NK-92 (cell line): ENCODE data around the gene NR3C2.

ENCODE experiments used
- DNase-seq: peaks from one replicate; lab custom pipeline; 2025; ENCODE audit not compliant: unreplicated experiment; lab: John Stamatoyannopoulos, UW

NR3C2 gene

DNA sequence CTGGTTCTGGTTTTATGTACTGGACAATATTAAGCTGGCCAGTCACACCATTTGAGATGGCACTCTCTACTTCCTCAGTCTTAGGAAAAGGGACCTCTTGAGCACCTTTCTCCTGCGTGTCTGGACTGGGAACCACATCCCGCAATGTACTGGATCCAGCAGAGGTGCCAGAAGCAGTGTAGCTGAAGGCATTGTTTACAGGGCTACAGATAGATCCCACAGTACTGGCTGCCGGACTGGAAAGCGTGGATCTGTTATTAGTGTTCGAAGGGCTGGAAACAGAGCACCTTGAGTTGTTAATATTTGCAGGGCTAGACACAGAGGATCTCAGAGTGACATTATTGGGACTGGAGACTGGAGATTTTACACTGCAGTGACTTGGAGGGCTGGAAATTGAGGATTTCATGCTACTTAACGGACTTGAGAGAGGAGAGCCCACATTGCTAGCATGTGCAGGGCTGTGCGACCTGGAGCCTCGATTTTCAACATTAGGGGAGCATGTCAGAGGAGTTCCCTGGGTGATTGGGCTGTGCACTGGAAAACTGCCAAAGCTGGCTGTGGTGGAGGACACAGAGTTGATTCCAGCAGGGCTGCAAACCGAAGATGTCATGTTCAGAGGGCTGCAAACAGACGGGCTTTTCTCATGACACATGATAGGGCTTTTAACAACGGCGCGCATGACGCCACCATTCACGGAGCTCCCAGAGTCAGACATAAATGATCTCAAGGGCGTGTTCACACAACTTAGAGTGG is 6.4 kb downstream of the NR3C2 start:
- DNase-seq = no peak

DNA sequence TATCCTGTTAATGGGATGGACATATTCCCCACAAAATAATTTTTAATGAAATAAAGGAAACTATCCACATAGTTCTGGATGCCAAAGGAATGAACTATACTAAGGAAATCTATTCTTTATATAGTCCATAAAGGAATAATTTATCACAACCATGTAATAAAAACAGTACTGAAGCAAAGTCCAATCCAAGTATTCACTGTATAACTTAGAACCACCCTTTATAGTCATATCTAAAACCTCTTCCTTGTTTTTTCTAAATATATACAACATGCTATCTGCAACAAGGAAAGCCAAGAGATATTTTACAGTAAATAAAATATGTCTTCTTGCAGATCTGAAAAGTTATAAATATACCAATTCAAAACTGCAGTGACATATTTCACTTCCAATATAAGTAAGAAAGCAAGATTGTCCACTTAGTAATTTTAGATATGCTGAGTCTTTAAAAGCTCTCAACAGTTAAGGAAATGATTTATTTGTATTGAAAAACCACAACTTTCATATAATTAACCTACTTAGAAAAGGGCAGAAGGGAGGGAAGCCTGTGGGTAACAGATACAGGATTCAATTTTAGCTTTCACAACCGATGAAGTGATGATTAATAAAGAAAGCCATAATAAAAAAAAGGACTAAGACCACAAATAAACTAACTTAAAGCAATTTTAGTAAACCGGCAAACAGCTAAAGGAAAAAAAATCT is 8.0 kb downstream of the NR3C2 start:
- no peak for DNase-seq

DNA sequence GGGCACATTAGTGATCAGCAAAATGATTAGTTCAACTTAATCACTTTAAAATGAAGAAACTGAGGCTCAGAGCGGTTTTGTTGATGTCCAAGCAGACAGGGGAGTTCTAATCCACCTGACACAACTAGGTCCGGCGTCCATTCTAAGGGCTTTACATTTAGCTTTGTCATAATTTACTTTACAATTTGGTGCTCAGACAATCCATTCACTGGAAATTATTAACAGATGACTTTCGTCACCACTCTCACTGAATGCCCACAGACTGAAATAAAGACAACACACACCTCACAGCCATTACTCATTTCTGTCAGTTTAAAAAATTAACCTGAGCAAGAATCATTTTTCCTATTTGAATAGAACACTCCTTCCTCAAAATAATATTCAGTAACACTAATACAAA is 10.8 kb downstream of the NR3C2 start:
- no peak for DNase-seq

- no peak for DNase-seq
Measured at GRCh38 chr4:148430854-148431253, 11.4 kb downstream of the NR3C2 start.

GRCh38 chr4:148429206-148429605 is 13.0 kb downstream of the NR3C2 start:
- no peak for DNase-seq

DNA sequence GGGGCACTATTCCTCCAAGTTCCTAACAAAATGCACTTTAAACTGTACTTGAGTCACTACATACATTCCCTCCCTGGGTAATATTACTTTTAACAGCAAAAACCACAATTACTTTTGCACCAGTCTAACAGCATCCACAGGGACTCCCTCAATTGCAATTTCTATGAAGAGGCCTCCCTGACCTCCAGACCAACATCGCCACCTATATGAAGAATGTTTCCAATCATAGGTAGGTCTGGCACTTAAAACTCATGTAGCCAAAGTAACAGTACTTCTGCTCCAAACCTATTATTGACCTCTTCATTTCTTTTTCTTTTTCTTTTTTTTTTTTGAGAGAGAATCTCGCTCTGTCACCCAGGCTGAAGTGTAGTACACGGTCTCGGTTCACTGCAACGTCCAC is 15.6 kb downstream of the NR3C2 start:
- DNase-seq = no peak

- no peak for DNase-seq
Measured at GRCh38 chr4:148425327-148426110, 16.7 kb downstream of the NR3C2 start.

- DNase-seq = no peak
Measured at GRCh38 chr4:148420397-148420796, 21.8 kb downstream of the NR3C2 start.

- no peak for DNase-seq
Measured at GRCh38 chr4:148415500-148415899, 26.7 kb downstream of the NR3C2 start.

- no peak for DNase-seq
Measured at GRCh38 chr4:148412460-148412994, 29.7 kb downstream of the NR3C2 start.

DNA sequence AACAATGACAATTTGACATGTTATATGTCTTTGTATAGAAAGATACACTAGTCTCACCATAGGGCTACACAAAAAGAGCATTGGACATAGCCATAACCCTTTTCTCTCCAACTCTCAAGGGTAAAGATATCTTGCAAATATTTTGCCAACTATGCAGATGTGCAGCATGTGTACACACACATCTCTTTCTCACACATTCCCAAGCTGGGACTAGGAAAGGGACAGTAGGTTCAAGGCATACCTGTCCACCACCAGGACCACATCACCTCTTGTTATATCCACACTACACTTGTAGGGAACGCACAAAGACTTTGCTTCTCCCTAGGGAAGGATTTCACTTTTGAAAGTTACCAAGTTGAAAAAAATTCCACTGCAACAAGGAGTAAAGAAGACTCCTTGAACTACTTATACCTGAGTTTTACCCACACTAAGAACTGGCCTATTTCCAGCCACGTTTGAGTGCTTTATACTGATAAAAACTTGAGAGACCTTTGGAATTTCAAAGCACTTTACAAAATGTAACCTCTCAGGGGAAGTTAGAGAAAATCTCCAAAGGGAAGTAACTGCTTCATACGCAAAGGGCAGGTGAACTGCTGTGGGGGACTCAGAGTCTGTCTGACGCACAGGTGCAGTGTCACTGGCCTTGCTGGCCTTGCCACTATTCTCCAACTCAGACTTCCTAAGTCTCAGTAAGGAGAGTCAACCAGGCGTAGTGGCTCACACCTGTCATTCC is 36.9 kb downstream of the NR3C2 start:
- DNase-seq = no peak

GRCh38 chr4:148398988-148399387 is 43.2 kb downstream of the NR3C2 start:
- DNase-seq = no peak

DNA sequence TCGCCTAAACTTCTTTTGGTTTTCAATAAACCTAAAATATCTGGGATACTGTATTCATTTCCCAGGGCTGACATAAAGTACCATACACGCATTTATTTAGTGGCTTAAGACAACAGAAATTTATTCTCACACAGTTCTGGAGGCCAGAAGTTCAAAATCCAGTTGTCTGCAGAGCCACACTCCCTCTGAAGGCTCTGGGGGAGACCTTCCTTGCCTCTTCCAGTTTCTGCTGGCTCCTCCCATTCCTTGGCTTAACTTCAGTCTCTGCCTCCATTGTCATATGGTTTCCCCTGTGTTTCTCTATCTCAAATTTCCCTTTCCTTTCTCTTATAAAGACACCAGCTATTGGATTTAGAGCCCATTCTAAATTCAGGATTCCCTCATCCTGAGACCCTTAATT is 44.4 kb downstream of the NR3C2 start:
- no peak for DNase-seq

DNA sequence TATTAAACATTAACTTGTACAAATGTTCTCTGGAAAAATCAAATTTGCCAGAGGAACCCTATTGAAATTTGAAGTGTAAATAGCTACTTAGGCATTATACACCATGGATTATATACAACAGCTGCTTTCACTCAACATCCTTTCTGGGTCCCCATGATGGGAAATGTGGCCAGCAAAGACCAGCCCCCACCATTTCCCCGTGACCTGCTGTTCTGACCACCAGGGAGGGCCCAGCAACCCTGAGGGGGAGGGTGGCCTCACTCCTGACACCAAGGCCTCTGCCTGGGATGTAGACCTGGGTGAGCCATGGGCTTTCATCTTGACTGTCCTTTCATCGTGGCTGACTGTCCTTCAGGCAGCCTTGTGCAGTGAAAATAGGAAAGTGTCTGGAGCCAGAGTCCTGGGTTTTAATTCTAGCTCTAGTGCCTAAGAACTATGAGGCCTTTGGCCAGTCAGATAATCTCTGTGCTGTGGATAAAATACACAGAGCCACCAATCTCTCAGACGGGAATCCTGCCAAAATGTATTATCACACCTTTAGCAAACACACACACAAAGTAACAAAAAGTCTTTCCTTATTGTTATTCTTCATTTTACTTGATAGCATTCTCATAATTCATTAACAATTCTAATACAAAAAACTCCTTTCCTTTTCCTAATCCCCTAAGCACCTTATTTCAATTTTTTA is 45.1 kb downstream of the NR3C2 start:
- DNase-seq = no peak

GRCh38 chr4:148395771-148396170 is 46.4 kb downstream of the NR3C2 start:
- DNase-seq = no peak

DNA sequence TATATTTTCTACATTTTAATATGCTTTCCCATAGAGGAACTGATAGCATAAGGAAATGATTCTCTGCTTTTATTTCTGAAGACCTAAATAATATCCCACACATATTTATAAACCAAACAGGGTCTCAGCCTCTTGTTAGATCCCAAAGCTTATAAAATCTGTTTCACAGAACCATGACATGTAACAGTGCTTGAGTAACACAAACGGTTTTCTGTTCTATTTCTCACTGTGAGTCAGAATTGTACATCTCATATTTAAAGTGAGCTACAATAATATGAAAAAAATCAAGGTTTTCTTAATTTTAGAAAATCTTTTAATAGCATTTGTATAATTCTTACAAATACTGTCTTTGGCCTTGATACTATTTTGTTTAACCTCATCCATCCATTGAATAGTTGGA is 51.2 kb downstream of the NR3C2 start:
- DNase-seq = no peak

DNA sequence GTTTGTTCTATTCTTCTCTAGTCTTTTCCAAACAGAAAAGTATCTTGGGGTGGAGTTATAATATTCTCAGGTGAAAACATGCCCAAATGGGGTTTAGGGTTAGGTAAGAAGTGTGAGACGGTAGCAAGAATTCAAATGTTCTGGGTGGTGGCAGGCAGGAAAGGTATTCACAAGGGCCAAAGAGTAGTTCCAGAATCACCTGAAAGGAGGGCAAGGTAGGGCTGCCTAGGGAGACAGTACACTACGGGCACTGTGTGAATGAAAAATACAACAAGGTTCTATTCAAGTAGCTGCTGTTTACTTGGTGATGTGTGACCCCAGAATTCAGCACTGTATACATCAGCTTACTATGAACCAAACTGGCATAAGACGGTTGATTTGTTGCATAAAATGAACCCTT is 51.9 kb downstream of the NR3C2 start:
- no peak for DNase-seq

GRCh38 chr4:148380291-148380690 is 61.9 kb downstream of the NR3C2 start:
- DNase-seq = no peak

GRCh38 chr4:148376151-148376550 is 66.1 kb downstream of the NR3C2 start:
- no peak for DNase-seq

DNA sequence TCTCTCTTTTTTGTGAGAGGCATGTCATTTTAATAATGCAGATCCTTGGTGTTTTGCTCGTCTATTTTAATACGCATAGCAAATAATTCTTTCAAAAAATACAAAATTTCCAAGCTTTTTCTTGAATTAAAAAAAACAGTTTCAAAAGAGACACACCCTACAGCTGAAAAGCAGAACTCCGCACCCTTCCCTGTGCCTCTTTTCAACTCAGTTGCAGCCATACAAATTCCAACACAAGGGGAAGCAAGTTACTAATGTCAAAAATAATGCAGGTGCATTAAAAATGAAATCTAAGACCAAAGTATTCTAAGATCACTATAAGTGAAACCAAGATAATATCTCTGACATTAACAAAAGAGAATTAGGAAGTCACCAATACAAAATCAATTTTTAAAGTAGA is 66.6 kb downstream of the NR3C2 start:
- no peak for DNase-seq
